Cortex of kidney (tissue), 1 donor: ENCODE data around the gene GNAI1.

Experiments used
- DNase-seq: peaks from one replicate; lab custom pipeline; 2025; lab: John Stamatoyannopoulos, UW

GNAI1 gene

DNA sequence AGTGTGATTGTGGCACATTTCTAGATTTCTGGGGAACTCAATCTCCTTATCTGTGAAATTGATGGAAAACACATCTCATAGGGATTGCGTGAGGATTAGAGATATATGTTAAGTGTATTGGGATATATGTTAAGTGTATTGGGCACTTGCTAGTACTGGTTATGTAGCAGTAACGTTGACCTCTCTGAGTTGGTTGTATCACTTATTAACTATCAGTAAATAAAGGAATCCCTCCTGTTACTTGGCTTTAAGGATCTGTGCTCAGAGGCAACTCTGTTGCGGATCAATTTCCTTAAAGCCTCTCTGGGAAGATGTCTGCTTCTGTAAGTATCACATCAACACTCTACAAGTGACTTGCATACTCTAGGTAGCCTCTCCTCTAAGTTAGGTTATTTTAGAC lies 25.2 kb downstream of the GNAI1 start:
- no peak for DNase-seq

DNA sequence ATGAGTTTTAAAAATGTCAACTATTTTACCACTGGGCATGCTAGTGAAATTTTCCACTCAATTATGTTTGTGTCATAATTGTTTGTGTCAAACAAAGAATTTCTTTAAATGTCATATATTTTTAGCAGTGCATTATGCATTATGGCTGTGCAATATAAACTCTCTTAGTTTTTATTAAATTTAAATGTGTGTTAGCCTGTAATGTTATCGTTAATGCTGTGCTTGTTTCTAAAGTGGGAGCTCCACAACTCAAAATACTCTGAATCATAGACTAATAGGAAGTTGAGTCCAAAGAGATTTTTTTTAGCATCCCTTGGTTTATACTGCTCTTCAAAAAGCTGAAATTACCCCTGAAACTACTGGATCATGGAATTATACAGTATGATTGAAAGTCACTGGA lies 26.8 kb downstream of the GNAI1 start:
- DNase-seq, result no peak

DNA sequence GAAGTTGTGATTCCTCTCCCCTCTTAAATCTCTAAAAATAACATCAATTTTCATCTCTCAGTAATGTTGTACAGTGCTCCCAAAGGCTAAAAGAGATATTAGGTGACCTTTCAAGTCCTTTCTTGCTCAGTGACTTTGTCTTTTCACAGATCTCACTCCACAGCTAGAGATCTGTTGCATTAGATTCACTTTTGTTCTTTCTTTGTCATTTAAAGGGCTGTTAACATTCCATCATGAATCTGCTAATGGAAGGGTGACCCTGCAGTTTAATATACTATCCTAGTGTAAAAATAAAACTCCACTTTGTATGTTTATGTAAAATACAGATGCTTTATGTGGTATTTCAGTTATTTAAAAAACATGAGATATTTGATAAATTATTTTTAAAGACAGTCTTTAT lies 30.5 kb downstream of the GNAI1 start:
- no peak for DNase-seq

DNA sequence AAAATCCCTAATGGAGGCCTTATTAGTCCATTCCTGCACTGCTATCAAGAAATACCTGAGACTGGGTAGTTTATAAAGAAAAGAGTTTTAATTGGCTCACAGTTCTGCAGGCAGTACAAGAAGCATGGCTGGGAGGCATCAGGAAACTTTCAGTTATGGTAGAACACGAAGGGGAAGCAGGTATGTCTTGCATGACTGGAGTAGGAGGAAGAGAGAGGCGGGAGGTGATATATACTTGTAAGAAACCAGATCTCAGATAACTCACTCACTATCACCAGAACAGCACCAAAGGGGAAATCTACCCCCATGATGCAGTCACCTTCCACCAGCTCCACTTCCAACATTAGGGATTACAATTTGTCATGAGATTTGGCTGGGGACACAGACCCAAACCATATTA lies 35.8 kb downstream of the GNAI1 start:
- no peak for DNase-seq

DNA sequence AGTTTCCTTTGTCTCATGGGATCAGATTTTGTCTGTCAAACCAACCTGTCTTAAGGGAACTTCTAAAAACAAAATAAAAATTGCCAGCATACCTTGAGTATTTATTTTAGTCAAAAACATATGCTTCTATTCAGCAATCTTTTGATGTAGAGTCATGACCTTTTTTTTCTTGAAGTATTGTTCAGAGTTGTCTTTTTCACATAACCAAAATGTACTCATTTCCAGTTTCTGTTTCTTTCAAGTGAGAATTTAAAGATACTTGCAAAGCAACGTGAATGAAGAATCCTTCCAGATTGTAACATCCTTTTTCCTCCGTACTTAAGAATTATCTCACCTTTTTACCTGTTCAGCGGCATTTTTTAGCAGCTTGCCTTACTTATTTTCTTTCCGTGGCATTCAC lies 37.8 kb downstream of the GNAI1 start:
- no peak for DNase-seq

DNA sequence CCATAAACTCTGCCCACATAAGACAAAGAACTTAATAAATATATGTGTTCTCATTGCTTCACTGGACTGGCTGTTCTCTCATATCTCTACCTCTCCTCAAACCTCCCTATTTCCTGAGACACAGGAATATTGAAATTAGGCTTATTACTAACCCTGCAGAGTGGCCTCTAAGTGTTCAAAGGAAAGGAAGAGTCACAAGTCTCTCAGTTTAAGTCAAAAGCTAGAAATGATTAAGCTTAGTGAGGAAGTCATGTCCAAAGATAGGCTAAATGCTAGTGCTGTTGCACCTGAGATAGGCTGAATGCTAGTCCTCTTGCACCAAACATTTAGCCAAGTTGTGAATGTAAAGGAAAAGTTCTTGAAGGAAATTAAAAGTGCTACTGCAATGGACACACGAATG lies 41.1 kb downstream of the GNAI1 start:
- DNase-seq, result no peak

DNA sequence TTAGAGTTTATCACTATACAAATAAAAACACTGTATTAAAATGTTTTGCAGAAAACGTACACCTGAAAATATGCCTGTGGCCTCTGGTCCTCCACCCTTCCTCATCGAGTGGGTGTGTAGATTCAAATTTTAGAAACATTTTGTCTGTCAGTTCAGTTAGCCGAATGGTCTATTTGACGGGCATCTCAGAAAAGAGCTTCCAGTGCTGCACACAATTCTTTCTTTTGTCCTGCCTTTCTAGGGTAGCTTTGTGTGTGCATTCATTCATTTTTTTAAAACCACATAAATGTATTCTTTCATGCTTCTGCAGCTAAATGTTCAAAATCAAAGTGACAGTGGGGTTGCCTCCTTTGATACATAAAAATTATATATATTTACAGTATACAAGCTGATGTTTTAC lies 46.8 kb downstream of the GNAI1 start:
- DNase-seq, result no peak

DNA sequence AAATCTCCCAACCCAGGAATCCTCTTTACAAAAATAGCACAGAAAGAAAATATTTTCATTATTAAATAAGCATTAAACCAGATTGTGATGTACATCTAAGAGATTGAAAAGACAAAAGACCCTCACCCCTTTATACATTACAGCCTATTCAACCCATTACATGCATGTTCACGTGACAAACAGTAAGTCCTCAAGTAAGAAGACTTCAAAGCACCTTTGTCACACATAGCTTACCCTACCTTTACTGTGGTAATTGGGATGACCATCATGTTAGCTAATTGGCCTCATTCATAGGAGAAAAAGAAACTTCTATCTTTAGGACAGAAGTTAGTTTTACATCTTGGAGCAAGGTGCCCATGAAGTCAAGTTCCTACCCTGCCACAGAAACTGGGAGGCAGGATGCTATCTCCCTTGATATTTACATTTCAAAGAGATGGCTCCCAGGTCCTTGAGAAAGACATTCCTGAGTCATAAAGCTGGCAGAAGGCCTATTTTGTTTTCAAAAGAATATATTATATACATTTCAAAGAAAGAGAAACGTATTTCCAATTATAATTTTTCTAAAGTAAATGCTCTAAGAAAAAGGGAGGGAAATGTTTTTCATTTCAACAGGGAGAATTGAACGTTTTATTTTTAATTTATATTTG lies 48.1 kb downstream of the GNAI1 start:
- no peak for DNase-seq

DNA sequence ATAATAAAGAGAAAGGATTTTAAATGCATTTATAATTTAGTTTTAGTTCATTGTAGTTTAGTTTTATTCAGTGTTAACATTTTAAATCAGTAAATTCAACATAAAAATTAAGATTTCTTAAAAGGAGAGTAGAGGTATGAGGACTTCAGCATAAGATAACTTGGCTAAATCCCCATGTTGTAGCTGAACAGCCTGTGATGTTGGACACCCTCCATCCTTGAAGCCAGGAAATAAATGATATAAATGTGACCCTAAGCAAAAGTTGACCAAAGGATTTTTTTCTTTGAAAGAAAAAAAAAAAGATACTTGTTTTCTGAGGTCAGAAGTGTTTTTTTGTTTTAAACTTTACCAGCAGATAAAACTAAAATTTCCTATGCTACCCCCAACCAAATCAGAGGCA lies 48.7 kb downstream of the GNAI1 start:
- no peak for DNase-seq

DNA sequence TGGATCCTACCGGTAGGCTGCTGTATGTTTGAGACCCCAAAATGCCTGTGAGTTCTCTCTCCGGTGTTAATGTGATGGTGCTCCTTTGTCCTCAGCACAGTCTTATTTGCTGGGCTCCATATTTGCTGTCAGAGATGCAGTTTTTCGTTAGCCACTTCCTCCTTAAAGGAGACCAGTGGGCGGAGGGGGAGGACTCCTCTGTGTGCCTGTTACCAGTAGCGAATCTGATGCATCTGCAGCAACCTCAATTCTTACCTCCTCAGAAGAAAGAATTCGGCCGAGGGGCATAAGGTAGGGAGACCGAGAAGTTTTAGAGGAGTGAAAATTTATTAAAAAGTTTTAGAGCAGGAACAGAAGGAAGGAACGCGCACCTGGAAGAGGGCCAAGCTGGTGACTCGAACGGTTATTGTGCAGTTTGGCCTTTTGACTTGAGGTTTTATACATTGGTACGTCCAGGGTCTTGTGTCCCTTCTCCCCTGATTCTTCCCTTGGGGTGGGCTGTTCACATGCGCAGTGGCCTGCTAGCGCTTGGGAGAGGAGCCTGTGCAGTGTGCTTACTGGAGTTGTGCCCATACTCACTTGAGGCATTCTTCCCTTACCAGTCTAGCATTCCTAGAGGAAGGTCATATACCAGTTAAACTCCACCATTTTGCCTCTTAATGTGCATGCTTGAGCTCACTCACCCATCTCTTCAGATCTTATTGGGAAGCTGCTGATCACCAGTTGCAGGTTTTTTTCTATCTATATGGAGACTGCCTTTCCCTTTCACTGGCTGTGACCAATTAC lies 49.5 kb downstream of the GNAI1 start:
- no peak for DNase-seq

DNA sequence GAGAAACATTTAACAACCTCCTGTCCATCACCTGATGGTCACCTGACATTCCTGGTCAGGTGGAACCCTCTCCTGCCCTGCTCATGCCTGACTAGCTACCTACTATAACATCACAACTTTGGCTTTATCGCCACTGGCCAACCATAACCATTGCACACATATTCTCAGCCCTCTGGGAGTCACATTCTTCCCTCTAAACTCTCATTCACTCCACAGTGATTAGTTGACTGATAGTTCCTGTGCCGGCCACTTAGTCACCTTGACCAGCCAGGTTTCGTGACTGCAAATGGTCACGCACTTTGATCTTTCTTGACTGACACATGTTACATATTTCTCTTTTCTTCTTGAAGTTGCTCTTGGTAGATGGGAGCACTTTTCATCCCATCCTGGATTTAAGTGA lies 50.1 kb downstream of the GNAI1 start:
- DNase-seq, result no peak

DNA sequence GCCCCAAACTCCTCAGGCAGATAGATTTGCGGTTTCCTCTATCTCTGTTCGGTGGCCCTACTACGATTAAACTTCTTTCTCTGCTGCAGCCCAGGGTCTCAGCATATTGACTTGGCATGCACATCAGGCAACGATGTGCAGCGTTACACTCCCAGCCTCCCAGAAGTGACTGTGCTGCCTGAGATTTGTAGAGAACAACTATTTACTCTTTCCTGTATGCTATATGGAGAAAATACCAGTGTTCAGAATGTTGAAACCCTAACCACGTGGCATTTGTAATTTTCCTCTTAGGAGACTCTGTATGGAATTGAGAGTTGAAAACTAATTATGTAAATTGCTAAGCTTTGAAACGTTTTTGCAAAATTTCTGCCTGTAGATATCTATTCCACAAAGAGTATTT lies 50.9 kb downstream of the GNAI1 start:
- DNase-seq, result no peak

DNA sequence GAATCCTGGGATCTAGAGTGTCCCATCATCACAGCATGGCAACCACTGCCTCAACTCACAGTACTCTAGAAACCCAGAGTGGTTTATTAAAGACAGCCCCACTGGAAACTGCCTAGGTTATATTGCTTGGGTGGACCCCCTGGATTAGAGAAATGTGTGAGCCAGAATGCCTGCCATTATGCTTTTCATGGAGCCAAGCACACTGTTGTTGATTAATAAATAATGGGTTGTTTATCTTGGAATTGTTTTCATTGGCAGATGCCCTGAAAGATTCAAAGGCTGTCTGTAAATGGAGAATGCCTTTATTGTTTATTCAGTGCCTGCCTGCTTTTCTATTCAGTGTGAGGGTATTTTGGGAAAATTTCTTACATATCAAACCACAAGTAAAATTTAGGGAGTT lies 52.1 kb downstream of the GNAI1 start:
- DNase-seq, result no peak

DNA sequence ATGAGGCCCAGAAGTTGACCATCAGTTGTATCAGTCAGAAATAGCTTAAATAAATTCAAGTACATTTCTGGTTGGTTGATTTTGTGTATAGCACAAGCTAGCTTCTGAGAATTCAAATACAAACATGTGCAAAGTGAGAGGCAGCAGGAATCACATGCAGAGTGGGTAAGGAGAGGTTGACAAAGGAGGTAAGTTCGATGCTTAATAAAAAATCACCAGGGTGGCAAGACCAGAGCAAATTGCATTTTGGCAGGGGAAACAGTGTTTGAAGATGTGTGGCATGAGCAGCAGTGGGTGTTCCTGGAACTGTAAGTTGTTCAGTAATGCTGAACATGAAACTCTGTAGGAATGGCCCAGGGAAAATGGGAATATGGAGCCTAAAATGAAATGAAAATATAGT lies 52.6 kb downstream of the GNAI1 start:
- no peak for DNase-seq

DNA sequence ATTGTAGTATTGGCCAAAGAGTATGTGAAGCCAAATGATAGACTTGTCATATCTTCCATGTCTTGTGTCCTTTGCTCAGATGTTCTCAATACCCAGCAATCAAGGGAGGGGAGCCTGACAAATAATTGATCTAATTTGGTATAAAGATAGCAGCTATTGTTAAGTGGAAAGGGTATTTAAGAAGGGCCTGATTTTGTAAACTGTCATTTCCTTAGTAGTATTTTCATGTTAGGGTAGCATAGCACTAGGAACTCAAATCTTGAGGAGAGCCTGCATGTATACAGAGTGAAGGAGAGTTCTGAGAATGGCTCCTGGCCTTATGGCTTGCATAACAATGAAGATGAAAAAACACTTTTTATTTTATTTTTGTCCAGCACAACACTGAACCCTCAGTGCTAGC lies 53.1 kb downstream of the GNAI1 start:
- DNase-seq, result no peak

DNA sequence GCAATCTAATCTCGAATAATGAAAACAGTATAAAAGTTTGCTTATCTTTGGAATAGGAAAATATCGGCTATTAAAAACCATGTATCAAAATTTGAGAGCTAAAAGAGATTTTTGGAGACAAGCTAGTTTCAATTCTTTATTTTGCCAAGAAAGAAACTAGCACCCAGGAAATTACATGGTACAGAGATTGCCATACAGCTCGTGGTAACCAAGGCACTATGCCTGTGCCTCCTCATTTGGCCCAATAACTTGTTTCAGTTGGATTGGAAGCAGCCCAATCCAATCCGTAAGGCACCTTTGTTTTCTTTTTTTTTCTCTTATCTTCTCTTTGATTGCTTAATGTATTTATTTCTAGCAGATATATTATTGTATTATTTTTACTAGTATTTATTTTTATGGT lies 55.0 kb downstream of the GNAI1 start:
- DNase-seq, result no peak

DNA sequence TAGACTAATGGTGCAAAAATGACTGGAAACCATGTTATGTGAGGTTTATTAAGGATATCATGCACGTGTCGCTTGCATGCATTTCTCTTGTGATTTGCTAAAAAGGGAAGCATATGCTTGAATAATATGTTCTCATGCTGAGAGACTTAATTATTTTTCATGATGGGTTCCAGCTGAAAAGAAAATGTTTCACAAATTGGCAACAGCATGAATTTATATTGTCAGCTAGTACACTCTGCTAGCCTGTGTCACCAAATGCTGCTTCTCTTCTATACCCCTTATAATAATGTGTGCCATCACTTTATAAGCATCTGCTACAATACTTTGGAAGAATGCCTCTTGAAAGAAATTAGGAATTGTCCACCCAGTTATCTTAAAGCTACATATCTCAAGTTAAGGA lies 63.0 kb downstream of the GNAI1 start:
- DNase-seq, result no peak

DNA sequence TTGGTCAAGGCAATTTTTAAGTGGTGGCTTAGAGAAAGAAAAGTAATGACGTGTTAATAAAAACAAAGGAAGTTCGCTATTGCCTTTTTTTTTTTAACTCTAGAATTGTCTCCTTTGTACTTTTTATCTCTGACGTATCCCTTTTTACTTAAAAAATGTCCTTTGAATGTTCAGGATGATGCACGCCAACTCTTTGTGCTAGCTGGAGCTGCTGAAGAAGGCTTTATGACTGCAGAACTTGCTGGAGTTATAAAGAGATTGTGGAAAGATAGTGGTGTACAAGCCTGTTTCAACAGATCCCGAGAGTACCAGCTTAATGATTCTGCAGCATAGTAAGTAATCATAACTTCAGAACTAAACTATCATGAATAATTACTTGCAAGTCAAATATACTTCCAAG lies 64.4 kb downstream of the GNAI1 start:
- no peak for DNase-seq

DNA sequence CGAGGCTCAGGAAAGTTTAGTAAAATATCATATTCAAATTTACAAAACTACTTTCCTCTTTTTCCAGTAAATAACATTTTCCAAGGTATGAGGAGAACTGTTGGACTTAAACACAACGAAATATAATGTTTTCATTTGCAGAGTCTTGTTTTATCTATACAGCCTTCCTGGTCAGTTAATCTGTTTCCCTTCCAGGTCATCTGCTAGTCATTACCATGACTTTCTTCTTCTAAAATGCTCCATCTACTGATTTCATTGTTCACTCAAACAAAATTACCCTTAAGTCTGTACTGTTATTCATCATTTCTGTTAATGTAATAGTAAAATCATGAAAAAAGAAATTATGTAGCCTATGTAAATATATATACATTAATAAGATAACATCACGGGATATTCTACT lies 69.8 kb downstream of the GNAI1 start:
- DNase-seq, result no peak

DNA sequence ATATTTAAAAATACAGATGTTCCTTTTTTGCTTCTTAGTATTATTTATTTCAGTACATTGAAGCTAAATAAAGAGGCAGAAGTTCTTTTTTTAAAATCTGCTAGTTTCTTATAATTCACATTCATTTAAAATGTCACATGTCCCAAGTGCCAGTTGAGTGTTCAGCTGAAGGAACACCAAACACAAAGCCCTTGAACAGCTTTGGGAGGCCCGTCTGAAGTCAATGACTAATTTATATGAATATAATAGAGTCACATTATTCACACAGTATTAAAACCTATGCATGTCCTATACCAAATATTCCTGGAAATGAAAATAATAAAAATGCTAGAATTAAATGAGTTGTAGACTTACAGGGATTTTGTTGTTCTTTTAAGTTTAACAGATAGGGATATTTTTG lies 70.3 kb downstream of the GNAI1 start:
- DNase-seq, result no peak

DNA sequence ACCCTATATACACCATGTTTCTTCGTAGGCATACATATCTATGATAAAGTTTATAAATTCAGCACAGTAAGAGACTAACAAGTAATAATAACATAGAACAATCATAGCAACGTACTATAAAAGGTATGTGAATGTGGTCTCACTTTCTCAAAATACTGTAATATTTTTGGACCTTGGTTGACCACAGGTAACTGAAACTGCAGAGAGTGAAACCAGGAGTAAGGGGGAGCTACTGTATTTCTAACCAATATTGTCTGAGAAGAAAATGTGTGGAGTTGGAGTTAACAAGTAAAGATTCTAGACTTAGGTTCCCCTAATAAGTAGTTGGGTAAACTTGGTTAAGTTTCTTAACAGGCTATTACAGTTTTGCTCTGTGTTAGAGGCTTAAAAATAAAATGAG lies 72.1 kb downstream of the GNAI1 start:
- no peak for DNase-seq

DNA sequence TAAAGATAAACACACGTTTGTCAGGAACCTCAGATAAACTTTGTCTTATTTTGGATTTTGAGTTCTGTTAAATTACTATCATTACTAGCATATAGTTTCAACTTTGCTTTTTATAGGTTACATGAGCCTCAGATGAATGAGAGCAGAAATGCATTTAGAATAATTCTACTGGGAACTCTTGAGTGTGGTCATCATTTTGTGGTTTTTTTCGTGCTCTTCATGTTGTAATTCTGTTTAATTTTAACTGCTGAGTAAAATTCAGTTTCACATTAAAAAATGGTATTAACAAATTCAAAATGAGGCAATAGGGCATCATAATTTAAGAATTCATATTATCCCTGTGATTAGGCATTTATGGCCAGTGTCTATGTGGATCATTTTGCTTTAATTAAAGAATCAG lies 72.9 kb downstream of the GNAI1 start:
- no peak for DNase-seq

DNA sequence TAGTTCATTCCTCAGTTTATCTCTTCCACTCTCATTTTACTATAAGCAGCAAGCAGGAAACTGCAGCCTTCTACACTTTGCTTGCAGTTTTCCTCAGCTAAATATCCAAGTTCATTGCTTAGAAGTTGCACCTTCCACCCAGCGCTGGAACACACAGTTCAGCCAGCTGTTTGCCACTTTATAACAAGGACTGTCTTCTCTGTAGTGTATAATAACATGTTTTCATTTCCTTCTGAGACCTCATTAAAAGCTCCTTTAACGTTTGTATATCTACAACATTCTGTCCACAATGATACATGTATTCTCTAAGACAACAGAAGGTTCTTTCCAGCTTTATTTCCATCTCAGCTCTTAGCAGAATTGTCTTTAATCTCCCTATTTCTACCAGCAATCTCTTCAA lies 74.1 kb downstream of the GNAI1 start:
- no peak for DNase-seq

DNA sequence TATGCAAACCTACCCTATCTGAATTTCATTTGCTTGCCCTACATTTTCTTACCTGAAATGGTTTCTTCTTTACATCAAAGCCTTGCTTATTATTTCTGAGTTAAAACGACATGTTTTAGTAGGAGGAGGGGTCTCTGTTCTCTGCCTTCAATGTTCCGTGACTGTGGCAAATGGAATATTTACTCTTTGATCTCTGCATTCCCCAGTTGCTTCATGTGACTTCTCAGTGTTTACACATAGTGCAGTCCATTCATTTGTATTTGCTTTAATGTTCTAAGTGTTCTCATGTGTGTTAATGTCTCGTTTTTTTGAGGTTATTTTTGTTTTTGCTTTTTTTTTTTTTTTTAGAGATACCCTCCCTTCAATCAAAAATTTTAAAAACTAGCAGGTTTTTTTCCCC lies 75.8 kb downstream of the GNAI1 start:
- DNase-seq, result no peak
